HepG2 (cell line): ENCODE data around the gene ANKS4B. TPM values are rescaled to one million over a fixed set of nuclear protein-coding genes. Genes with fewer than 3 reads are reported as not detected.
A peak's percentile ranks its signal among the peaks of the same experiment; 100 is the strongest.

Experiments
- ASH2L ChIP-seq: fragments of 300-600, 200-600 bp; sonication (generic); IDR thresholded peaks from 2 replicates; pipeline ENCODE4 v1.7.0; 2017; ENCODE audit warnings: low read depth, mild to moderate bottlenecking, moderate library complexity, mixed read lengths, low read length; ENCODE audit not compliant: insufficient read length
- ATF6 ChIP-seq: sonication (generic); formaldehyde crosslinking; conservative IDR thresholded peaks from 2 replicates; pipeline ENCODE4 v1.4.0; 2020; ENCODE audit warnings: missing genetic modification reagents
- BCL3 ChIP-seq: sonication (generic); formaldehyde crosslinking; IDR thresholded peaks from 2 replicates; pipeline ENCODE4 v1.5.1; 2020; ENCODE audit warnings: mild to moderate bottlenecking, missing genetic modification reagents, moderate library complexity
- BORCS8-MEF2B ChIP-seq: sonication (generic); formaldehyde crosslinking; IDR thresholded peaks from 2 replicates; pipeline ENCODE4 v1.8.0; 2022; ENCODE audit warnings: mild to moderate bottlenecking, missing genetic modification reagents
- HNF1A ChIP-seq, 2 experiments: sonication (generic) in 1 of 2; formaldehyde crosslinking in 1 of 2; IDR thresholded peaks; 2 replicates each; pipeline versions ENCODE4 v1.4.0 to v1.6.1; 2016 to 2020; ENCODE audit warnings: borderline replicate concordance in 1 of 2, low read depth in 1 of 2, mild to moderate bottlenecking in 1 of 2, missing genetic modification reagents in 1 of 2
- TBX2 ChIP-seq: sonication (generic); formaldehyde crosslinking; IDR thresholded peaks from 2 replicates; pipeline ENCODE4 v1.5.0; 2020; ENCODE audit warnings: missing genetic modification reagents, mild to moderate bottlenecking, borderline replicate concordance
- ZBTB10 ChIP-seq: sonication (generic); formaldehyde crosslinking; IDR thresholded peaks from 2 replicates; pipeline ENCODE4 v1.4.0; 2020; ENCODE audit warnings: missing genetic modification reagents, borderline replicate concordance
- ZBTB4 ChIP-seq: sonication (generic); formaldehyde crosslinking; IDR thresholded peaks from 2 replicates; pipeline ENCODE4 v1.4.0; 2020; ENCODE audit warnings: missing genetic modification reagents, mild to moderate bottlenecking, borderline replicate concordance
- ZNF777 ChIP-seq: sonication (generic); formaldehyde crosslinking; IDR thresholded peaks from 2 replicates; pipeline ENCODE4 v1.4.0; 2020; ENCODE audit warnings: missing genetic modification reagents
- polyA plus RNA-seq, 8 experiments: library from polyadenylated mRNA; depleted of rRNA in 3 of 8; stranded (reverse) in 7 of 8; unstranded in 1 of 8; fragments of >200 nt; fragmentation: Illumina TruSeq in 4 of 8; extraction: Trizol in 4 of 8; gene quantifications; 2 replicates each; pipeline versions ENCODE4 v1.2.1 to v1.2.3, GENCODE V29; 2011 to 2016; ENCODE audit warnings: low read depth in 4 of 8, missing spikeins in 1 of 8, mixed read lengths in 1 of 8; ENCODE audit not compliant: insufficient read depth in 1 of 8
- total RNA-seq, 5 experiments: library from RNA; depleted of rRNA; stranded (reverse); fragments of >200 nt; fragmentation: Illumina TruSeq; extraction: Trizol; gene quantifications; 2 replicates each; pipeline ENCODE4 v1.2.3, GENCODE V29; 2016; ENCODE audit warnings: low read depth in 1 of 5

The ANKS4B gene
- total and polyA plus RNA-seq, 2 of the 13 experiments (the other 11 are each of a cell fraction or from before 2014, with no cell fraction given) = 6.5 to 30.0 TPM

GRCh38 chr16:21283521-21284289 lies 50.2 kb downstream of the ANKS4B start (continued):
- no peak for TF ChIP-seq HNF1A (IDR thresholded peaks at IDR 0.05; ENCODE audit: low read depth)
- peak; percentile 34; the same call in 1 of the 2 replicates for TF ChIP-seq HNF1A (CRISPR knock-in tag; IDR thresholded peaks at IDR 0.05; ENCODE audit: borderline replicate concordance)
- peak; percentile 65 for TF ChIP-seq ZNF777
- TF ChIP-seq ZBTB10 (CRISPR knock-in tag) = peak; percentile 70; the same call in 1 of the 2 replicates
- 0 out of 2 replicates have a peak, but pooled peaks have one; percentile 52 for TF ChIP-seq ATF6 (CRISPR knock-in tag)
- TF ChIP-seq TBX2 (CRISPR knock-in tag) = peak; percentile 81
- TF ChIP-seq BCL3 = no peak
- peak; percentile 45 for TF ChIP-seq ASH2L
- peak; percentile 56; the same call in 1 of the 2 replicates for TF ChIP-seq BORCS8-MEF2B
- TF ChIP-seq ZBTB4 (CRISPR knock-in tag) = no peak
